Measurements from ENCODE around the gene GALNT16.
"Not testable (repeated sequence)": the region's sequence is repeated elsewhere in the genome, so short reads cannot be mapped to it uniquely, and the experiment has no call there.

Gene GALNT16

DNA sequence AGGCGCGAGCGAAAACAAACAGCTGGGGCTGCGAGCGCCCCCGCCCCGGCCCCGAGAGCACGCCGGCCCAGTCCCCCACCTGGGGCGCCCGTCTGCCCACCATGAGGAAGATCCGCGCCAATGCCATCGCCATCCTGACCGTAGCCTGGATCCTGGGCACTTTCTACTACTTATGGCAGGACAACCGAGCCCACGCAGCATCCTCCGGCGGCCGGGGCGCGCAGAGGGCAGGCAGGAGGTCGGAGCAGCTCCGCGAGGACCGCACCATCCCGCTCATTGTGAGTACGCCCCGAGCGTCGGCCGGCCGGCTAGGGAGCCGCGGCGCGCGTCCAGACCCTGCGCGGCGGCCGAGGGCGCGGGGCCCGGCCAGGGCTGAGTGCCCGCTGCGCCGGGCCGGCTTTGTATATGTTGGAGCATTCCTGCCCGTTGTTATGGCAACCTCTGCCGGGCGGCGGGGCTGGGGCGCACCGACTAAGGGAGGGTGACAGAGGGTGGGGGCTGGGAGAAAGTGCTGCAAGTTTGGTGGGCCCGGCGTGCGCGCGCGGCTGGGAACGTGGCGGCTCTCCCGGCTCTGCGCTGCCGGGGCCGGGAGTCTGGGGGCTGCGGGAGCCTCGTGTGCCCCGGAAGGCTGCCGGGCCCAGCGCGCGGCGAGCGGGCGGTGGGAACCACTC is 367 bp downstream of the GALNT16 start:
- peak; percentile 17 for DNase-seq (ENCODE audit: low spot score)

GRCh38 chr14:69260861-69261564 is 1.1 kb downstream of the GALNT16 start:
- DNase-seq (ENCODE audit: low spot score) = peak; percentile 44

DNA sequence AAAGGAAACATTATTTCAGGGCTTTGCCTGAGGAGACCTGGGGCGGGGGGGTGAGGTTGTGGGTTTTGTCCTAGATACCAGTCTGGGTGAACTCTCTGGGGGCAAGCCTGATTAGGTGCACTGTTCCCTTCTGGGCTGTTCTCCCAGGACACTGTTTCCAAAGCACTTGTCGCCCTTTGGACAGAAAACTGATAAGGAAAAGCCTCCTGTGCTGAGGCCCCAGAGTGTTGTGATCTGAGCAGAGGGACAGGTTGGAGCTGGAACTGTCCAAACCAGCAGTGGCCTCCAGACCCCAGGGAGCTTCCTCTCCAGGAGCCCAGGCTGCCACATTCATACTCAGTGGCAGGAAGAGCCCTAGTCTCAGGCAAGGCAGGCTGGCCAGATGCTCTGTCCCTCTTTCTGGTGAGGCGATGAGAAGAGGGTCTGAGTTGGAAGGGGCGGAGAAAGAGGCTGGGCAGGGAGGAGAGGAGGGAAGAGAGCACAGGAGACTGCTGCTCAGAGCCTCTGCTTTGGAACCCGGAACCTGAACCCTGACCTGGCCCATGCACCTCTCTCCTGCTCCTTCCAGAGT is 1.9 kb downstream of the GALNT16 start:
- no peak for DNase-seq (ENCODE audit: low spot score)

DNA sequence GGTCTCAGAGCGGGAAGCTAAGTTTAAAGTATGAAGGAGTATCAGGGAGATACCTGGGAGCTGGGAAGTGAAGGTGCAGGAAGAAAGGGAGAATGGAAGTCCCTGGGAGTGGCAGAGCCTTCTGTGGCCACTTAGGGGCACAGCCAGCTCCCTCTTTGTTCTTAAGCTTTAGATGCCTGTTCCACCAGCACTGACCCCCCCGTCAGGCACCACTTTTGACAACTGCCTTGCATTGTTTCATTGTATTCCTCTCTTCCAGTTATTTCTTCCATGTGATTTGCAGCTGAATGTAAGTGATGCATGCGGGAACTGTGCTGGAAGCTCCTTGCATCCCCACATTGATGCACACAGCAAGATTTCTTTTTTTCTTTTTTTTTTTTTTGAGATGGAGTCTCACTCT is 2.6 kb downstream of the GALNT16 start:
- no peak for DNase-seq (ENCODE audit: low spot score)

- peak; percentile 24 for DNase-seq (ENCODE audit: low spot score)
Observed at GRCh38 chr14:69263364-69263763, 3.4 kb downstream of the GALNT16 start.

DNA sequence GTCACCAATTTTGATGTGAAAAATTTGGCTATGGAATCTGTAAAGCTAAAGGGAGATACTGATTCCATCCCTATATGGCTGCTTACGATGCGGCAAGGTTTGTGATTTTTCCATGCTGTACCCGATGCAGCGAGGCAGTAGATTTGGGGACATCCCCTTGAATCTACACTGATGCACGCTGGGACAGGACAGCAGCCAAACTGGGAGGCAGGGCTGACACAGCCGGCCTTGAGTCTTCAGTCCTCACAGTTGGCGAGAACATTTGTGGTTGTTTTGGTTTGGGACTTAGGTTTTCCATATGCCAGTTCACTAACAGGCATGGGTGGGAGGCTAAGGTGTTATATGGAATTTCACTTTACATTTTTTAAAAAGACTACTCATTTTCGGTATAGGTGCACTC is 3.8 kb downstream of the GALNT16 start:
- no peak for DNase-seq (ENCODE audit: low spot score)

GRCh38 chr14:69266572-69267345 is 6.8 kb downstream of the GALNT16 start:
- DNase-seq (ENCODE audit: low spot score) = no peak

DNA sequence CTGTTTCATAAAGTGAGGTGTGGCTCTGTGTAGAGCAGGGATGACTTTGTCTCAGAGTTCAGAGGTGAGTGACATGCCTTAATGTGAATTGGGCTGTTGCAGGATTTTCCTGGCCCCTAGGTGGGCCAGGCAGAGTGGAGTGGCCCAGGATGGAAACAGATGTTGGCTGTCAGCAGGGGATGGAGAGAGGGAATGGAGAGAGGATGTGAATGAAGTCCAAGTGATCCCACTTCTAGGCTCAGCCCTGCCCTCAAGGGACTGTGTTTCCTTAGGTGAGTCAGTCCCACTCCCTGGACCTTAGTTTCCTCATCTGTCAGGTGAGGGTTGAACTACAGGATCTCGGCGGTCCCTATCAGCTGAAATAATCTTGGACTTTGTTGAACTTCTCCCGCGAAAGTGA is 7.5 kb downstream of the GALNT16 start:
- no peak for DNase-seq (ENCODE audit: low spot score)

DNA sequence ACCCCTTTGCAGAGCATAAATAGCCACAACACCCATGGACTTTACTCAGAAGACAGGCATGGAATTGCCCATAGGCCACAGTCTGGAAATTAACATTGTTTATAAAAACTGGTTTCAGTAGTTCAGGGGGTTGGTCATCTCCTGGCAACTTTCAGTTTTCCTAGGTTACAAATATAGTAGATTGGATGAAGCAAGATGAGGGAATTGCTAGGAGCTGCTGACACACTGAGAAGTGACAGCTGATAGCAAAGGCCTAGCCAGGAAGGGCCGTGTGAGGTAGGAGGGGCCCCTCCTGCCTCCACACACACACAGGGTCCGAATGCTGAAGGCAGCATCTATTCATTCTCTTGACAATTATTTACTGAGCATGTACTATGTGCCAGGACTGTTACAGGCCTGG is 8.3 kb downstream of the GALNT16 start:
- DNase-seq (ENCODE audit: low spot score) = no peak

DNA sequence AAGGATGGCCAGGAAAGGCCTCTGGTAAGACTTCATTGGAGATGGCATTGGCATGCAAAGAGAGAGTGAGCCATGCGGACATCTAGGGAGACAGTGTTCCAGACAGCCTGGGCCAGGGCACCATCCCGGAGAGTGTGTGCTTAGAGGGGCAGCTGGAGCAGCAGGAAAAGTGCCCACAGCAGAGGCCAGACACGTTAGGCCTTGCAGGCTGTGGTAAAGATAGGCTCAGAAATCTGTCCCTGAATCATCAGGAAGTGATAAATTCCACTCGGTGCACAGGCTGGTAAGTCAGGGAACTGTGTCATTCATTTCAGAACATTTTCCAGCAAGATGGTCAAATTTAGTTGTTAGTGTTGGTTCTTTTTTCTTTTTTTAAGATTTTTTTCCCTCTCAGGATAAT is 8.8 kb downstream of the GALNT16 start:
- DNase-seq (ENCODE audit: low spot score) = peak; percentile 68

- DNase-seq (ENCODE audit: low spot score) = no peak
Observed at GRCh38 chr14:69269381-69269780, 9.4 kb downstream of the GALNT16 start.

DNA sequence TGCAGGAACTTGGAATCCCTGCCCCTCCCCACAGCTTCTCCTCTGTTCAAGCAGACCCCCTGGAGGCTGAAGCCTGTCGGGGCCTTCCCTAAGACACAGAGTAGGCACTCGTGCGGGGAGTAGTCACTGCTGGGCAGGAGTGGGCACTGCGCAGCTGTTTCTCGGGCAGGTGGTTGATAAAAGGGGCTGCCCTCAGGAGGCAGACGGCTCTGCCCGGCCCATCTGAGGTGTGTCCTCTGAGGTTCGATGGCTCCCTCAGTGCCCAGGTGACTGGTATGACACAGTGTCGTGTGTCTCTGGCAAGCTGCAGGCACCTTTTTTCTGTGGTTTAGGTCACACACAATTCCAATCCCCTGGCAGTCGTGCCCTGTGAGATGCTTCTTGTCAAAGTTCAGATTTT is 10.1 kb downstream of the GALNT16 start:
- no peak for DNase-seq (ENCODE audit: low spot score)

- DNase-seq (ENCODE audit: low spot score) = peak; percentile 47
Observed at GRCh38 chr14:69270795-69271708, 11.1 kb downstream of the GALNT16 start.

GRCh38 chr14:69274321-69274720 is 14.4 kb downstream of the GALNT16 start:
- no peak for DNase-seq (ENCODE audit: low spot score)

DNA sequence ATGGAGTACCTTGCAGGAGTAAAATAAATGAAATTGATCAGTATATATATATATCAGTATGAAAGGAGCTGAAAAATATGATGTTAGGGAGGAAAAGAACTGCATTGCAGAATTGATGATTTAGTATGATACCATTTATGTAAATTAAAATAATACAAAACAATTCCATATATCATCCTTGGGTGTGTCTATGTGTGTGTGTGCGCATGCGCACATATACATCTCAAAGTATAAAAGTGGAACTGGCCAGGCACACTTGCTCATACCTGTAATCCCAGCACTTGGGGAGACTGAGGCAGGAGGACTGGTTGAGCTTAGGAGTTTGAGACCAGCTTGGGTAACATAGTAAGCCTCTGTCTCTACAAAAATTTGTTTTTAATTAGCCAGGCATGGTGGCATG is 15.4 kb downstream of the GALNT16 start:
- DNase-seq (ENCODE audit: low spot score) = no peak

GRCh38 chr14:69277356-69277755 is 17.4 kb downstream of the GALNT16 start:
- DNase-seq (ENCODE audit: low spot score) = not testable (repeated sequence)

- no peak for DNase-seq (ENCODE audit: low spot score)
Observed at GRCh38 chr14:69280746-69281291, 20.9 kb downstream of the GALNT16 start.

GRCh38 chr14:69281450-69282169 is 21.7 kb downstream of the GALNT16 start:
- no peak for DNase-seq (ENCODE audit: low spot score)

GRCh38 chr14:69282448-69282847 is 22.5 kb downstream of the GALNT16 start:
- DNase-seq (ENCODE audit: low spot score) = no peak

- DNase-seq (ENCODE audit: low spot score) = no peak
Observed at GRCh38 chr14:69284170-69284569, 24.2 kb downstream of the GALNT16 start.

Data from kidney tubule cell (primary cell).